NCI-H69 (cell line): Measurements from ENCODE around the gene BDKRB2.

Experiments
- DNase-seq: peaks from one replicate; lab custom pipeline; 2025; lab: John Stamatoyannopoulos, UW

BDKRB2 gene

GRCh38 chr14:96204151-96205058 is at the start of gene BDKRB2:
Gene BDKRB2, plus strand, starts transcription at chr14:96204839. Its CDS starts 32,269 bp downstream, at chr14:96237108.
- DNase-seq = peak; percentile 98

- DNase-seq = no peak
Observed at GRCh38 chr14:96154900-96155299, 49.7 kb upstream of the BDKRB2 start.

GRCh38 chr14:96156804-96157760 is 47.6 kb upstream of the BDKRB2 start:
- DNase-seq = peak; percentile 18

- DNase-seq = no peak
Observed at GRCh38 chr14:96158735-96159134, 45.9 kb upstream of the BDKRB2 start.

- DNase-seq = no peak
Observed at GRCh38 chr14:96160076-96160912, 44.3 kb upstream of the BDKRB2 start.

GRCh38 chr14:96160913-96161310 is 43.7 kb upstream of the BDKRB2 start:
- DNase-seq = no peak

- DNase-seq = no peak
Observed at GRCh38 chr14:96161636-96162035, 43.0 kb upstream of the BDKRB2 start.

- DNase-seq = no peak
Observed at GRCh38 chr14:96162265-96162664, 42.4 kb upstream of the BDKRB2 start.

- DNase-seq = no peak
Observed at GRCh38 chr14:96162741-96163140, 41.9 kb upstream of the BDKRB2 start.

- no peak for DNase-seq
Observed at GRCh38 chr14:96164861-96165490, 39.7 kb upstream of the BDKRB2 start.

- DNase-seq = no peak
Observed at GRCh38 chr14:96165493-96166436, 38.9 kb upstream of the BDKRB2 start.

- no peak for DNase-seq
Observed at GRCh38 chr14:96166461-96167223, 38.0 kb upstream of the BDKRB2 start.

- peak; percentile 58 for DNase-seq
Observed at GRCh38 chr14:96167224-96168148, 37.2 kb upstream of the BDKRB2 start.

GRCh38 chr14:96168581-96168980 is 36.1 kb upstream of the BDKRB2 start:
- DNase-seq = no peak

GRCh38 chr14:96170961-96171592 is 33.6 kb upstream of the BDKRB2 start:
- no peak for DNase-seq

- no peak for DNase-seq
Observed at GRCh38 chr14:96173636-96174475, 30.8 kb upstream of the BDKRB2 start.

GRCh38 chr14:96176275-96176674 is 28.4 kb upstream of the BDKRB2 start:
- no peak for DNase-seq
